GM19240 (cell line): Measurements from ENCODE around the gene DLG5.

Experiments
- DNase-seq: peaks from one replicate; pipeline ENCODE4 v3.0.0; 2011; ENCODE audit warnings: low spot score; ENCODE audit not compliant: insufficient read length

The DLG5 gene

DNA sequence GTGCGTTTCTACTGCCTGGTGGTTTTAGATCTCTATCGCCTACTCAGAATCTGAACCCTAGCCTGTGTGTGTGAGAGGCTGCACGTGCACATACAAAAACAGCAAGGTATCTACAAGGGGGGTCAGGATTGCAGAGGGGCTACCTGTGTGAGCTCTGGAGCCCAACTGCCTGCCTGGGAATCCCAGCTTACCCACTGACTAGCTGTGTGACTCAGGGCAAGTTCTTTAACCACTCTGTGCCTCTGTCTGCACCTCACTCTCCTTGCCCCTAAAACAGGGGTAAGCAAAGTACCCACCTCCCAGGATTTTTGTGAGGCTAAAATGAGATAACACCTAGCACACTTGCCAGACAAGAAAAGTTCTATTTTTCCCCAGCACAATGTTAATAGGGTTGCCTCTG lies 32.5 kb downstream of the DLG5 start:
- no peak for DNase-seq

DNA sequence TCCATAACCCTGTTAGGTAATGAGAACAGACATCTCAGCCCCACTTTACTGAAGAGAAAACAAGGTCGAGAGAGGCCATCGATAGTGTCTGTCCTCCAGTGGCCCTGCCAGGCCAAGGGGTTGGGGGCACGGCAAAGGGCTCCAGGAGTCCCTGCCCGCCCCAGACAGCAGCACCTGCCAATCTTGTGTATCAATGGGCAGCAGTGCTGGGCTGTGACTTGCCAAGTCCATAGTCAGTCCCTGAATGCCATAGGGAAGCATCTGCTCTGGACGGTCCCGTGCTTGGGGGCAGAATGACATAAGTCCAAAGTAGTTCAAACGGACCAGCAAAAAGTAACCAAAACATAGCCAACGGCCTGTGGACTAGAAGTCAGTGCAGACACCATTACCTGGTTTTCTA lies 33.2 kb downstream of the DLG5 start:
- DNase-seq: no peak

DNA sequence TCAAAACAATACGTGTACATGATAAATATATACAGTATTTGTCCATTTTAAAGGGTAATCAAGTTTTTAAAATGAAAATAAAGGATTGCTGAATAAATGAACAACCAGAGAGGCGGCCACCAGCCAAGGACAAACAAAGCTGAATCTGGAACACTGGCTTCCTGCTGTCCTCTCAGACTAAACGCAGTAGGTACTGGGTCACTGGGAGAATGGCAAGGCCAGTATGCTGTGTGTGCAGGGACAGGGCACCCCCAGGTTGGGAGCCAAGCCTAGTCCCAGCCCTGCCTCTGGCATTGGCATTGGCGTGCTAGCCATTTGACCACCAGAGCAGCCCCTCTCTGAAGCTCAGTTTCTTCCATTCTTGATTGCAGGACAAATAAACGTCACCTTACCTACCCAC lies 33.8 kb downstream of the DLG5 start:
- DNase-seq: no peak

DNA sequence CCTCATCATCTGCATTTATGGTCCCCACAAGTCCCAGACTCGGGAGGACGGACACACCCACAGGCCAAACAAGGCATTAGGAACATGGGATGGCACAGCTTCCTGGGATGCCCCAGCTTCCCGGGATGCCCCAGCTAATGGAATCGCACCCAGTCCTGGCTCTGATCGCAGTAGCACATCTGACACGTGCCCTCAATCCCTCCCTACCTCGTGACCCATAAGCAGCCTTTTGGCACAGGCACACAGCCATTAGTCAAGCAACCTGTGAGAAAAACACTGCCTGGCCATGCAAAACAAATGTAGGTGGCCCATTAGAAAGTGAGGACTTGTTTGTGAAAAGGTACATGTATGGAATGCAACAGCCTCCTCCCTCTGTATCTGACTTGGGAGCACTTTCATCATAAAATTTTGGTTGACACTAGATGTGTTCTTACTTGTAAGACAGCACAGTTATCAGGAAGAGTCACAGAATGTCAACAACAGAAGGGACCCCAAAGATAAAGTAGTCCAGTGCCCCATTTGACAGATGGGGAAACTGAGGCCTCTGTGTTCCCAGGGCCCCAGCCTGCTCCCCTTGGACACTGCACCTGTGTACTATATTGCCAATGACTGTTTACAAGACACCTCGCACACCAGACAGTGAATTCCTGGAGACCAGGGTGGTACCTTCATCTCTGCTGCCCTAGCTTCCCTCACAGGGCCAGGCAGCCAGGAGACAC lies 34.4 kb downstream of the DLG5 start:
- DNase-seq: no peak

DNA sequence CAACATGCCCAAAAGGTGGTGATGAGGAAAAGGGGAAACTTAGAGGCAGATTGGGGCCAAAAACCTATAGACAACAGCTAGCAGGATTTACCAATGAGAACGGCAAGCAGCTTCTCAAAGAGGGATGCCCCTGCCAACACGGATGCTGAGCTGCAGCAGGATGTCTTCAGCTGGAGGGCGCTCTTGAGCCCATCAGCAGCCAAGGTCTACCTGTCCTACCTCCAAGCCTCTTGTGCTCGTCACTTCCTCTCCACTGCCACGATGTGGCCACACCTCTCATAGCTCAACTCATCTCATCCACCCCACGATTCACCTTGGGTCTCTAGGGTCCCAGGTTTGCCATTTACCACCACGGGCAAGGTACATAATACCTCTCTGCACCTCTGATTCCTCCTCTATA lies 36.5 kb downstream of the DLG5 start:
- no peak for DNase-seq

DNA sequence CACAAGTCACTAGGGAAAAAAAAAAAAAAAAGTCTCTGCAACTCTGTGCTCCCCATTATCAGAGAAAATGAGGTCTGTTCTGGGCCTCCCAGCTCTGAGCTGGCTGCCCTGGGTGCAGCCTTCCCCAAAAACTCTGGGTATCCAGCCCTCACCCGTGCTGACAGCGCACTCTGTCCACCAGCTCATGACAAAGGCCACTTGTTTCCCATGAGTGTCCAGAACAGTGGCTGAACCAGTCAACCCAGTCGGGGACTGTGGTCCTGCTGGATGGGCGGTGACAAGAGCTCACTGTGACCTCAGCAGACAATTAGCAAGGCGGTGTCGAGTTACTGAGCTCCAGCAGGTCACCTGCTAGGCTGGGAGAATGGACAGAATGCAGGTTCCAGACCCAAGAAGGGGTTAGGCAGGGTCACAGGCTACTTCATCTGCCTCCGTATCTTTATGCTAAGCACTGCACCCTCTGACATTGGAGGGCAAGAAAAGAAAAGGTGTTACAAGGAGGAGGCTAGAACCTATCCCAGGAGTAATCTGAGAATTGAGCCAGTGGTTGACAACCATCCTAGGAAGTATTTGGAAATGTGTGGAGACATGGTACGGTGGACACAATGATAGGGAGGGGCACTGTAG lies 37.2 kb downstream of the DLG5 start:
- no peak for DNase-seq

DNA sequence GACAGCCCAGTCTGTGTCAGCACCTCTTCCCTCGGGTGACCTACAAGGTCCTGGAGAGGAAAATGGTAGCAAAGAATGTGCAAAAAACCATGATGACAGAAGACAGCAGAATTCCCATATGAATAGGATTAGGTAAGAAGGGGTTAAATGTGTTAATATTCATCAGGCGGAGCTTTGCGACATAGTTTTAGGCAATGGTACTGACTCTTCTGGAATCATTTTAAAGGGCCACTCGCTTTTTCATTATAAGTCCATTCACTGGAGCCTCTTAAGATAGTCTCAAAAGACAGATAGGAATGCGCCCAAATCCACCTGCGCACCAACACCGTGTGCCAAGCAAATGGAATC lies 38.2 kb downstream of the DLG5 start:
- no peak for DNase-seq

DNA sequence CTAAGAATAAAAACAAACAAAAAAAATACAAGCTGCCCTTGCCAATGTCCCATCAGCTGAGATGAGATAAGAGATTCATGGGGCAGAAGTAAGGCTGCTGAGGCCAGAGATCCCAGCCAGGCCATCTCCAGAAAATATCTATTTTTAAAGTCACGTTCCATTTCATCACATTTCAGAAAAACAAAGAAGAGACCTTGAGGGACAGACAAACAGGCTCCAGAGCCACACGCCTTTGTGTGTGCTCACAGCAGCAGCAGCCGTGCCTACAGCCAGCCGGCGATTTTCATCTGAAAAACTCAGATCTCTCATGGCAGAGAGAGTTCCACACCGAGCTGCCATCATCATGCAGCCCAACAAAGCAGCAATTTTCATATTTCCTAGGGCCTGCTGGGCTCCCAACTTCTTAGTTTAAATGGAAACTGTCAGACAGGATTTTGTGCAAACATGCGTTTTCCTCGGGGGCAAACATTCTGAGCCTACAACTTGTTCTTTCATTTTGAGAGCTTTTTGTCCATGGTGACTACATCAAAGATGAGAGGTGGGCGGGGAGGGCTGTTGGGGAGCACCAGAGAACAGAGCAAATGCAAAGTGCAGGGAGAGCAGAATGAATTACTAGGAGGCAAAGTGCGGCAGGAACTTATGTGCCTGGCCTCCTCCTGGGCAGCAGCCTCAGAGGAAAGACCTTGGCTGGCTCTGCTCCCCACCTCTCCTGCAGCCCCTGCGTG lies 38.8 kb downstream of the DLG5 start:
- DNase-seq: no peak

DNA sequence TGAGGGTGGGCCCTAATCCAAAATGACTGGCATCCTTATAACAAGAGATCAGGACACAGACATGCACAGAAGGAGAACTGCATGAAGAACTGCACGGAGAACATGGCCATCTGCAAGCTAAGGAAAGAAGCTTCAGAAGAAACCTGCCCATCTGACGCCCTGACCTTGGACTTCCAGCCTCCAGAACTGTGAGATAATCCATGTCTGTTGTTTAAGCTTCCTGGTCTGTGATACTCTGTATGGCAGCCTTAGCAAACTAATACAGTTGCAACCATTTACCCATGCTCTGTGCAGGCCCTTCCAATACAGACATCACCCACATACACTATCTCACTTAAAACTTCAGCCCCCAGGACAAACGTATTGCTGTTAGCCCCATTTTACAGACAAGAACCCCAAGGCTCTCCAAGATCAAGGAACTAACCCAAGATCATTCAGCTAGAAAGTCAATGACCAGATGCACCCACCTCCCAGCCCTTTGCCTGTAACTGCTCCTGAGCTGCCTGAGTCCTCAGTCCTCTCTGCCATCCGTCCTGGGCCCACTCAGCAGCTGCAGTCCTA lies 39.7 kb downstream of the DLG5 start:
- no peak for DNase-seq

DNA sequence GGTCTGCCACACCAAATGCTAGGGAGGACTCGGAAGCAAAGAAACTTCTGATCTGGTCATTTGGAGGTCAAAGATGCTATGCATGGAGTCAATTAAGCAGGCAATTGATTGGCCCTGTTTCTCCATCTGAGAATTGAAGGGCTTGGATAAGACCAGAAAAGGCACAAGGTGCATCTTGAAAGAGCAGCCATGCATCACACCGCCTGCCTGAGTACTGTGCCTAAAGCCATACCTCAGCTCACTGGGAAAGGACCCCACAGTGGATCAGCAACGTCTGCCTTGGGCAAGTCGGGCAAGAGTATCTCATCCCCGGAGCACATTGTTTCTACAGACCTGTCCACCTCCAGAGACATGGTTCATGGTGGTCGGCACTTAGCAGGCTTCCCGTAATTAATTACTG lies 42.4 kb downstream of the DLG5 start:
- DNase-seq: no peak

DNA sequence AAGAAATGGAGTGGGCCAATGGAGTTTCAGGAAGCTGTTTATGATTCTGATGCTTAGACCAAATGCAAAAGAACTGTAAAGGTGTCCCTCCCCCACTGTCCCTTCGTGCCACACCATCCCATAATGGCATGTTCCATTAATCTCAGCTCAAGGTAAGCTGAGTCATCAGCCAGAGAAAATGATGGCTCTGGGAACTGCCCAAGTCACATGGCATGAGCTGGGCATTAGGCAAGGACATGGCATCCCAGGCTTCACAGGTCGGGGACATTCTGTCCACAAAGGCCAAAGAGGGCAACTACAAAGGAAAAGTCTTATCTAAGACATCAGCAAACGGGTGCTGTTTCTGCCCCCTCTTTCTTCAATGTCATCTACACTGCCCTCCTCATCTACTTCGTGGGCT lies 44.9 kb downstream of the DLG5 start:
- no peak for DNase-seq

DNA sequence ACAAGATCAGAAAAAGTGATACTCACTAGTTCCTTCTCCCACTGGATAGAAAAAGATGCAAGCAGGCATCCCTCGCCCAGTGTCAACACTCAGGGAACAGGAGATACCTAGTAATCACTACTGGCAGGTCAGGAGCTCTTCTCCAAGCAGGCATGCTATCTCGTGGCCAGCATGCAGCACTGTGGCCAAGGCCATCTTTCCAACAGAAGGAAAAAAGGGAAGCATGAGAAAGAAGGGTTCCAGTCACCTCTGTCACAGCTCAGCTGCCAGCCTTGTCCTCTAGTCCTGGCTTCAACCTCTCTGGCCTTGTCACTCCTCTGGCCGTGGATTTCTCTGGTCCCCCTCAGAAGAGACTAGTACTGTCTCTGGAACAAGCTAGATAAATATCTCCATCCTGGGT lies 45.3 kb downstream of the DLG5 start:
- no peak for DNase-seq

DNA sequence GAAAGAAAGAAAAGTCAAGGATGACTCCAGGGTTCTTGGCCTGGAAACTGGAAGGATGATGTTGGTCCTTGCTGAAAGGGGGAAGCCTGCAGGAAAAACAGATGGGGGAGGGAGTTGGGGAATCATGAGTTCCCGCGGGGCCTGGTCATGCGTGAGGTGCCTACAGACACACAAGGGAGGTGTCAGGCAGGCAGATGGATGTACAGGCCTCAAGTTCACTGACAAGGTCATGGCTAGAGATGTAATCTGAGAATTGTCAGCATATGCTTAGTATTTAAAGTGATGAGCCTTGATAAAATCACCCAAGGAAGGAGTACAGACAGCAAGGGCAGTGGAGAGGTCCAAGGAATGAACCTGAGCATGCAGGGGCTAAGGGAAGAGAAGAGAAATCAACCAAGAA lies 46.8 kb downstream of the DLG5 start:
- no peak for DNase-seq

DNA sequence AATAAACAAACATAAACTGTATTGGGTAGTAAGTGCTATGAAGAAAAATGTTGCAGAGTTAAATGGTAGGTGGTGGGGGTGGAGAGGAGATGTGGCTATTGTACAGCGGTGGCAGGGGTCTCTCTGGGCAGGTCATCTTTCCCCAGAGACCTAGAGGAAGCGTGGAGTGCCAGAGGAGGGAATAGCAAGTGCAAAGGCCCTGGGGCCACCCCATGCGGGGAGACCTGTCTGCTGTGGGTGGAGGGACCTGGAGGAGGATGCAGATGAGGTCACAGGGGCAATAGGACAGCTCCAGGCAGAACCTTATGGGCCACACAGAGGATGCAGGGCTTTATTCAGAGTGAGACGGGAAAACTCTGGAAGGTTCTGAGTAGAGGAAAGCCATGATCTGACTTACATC lies 47.5 kb downstream of the DLG5 start:
- no peak for DNase-seq

DNA sequence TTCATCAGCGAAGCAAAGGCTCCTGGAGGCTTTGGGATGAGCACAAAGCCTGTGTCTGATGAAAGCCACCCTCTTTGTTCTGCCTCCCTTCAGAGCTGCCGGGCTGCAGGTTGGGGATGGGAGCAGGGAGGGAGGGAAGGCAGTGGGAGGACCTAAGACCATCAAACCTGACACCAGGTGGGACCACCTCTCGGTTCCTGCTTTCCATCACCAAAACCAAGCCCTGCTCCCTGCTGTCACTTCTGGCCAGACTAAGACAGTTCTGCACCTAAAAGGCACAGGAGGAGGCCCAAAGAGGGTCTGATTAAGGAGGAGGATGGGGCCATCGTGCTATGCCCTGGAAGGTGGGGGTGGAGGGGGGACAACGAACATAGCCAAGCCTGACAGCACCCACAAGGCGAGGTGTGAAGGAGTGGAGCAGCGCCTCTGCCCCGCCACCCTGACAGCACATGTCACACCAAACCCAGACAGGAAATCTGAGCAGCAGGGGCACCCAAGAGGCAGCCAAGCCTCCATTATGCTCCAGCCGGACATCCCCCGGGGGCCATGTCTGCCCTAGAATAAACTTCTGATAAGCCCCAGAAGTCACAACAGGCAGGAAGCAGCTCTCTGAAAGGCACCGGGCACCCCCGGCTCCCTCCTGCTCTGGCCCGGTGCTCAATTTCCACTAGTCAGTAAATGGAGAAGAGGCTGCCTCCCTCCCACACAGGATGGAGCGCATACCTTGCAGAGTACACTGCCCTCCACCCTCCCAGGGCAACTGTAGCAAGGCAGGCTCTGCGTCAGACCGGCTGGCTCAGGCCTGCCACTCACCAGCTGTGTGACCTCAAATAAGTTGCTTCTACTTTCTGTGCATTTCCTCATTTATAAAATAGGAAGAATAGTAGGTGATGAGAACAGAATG lies 48.9 kb downstream of the DLG5 start:
- DNase-seq: no peak

DNA sequence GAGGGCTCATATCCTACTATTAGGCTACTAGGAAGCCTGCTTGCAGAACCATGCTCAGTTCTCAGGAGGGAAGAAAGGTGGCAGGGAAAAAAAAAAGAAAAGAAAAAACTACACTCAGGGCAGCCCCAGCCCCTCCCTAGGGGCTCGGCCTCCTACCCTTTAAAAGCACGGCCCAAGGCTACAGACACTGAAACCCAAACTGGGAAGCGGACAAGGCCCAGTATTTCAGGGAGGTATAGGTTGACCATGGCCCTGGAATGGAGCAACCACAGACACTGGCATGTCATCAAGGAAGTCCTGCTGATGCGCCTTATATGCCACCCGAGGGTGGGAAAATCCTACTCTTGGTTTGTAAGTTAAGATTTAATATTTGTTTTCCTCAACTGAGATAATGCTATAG lies 50.8 kb downstream of the DLG5 start:
- DNase-seq: no peak

DNA sequence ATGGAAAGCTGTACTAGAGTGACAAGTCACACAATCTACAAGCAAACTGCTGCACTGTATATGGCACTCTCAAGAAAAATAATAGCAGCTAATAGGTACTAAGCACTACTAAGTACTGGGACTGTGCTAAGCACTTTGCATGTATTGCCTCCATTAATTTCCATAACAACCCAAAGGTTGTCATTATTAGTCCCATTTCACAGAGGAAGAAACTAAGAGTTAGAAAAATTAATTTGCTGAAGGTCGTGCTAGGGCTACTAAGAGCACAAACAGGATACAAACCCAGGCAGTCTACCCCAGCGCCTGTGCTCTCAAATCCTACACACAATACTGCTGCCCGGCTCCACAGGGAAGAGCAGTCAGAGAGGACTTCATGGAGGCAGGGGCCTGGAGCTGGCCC lies 51.7 kb downstream of the DLG5 start:
- no peak for DNase-seq

DNA sequence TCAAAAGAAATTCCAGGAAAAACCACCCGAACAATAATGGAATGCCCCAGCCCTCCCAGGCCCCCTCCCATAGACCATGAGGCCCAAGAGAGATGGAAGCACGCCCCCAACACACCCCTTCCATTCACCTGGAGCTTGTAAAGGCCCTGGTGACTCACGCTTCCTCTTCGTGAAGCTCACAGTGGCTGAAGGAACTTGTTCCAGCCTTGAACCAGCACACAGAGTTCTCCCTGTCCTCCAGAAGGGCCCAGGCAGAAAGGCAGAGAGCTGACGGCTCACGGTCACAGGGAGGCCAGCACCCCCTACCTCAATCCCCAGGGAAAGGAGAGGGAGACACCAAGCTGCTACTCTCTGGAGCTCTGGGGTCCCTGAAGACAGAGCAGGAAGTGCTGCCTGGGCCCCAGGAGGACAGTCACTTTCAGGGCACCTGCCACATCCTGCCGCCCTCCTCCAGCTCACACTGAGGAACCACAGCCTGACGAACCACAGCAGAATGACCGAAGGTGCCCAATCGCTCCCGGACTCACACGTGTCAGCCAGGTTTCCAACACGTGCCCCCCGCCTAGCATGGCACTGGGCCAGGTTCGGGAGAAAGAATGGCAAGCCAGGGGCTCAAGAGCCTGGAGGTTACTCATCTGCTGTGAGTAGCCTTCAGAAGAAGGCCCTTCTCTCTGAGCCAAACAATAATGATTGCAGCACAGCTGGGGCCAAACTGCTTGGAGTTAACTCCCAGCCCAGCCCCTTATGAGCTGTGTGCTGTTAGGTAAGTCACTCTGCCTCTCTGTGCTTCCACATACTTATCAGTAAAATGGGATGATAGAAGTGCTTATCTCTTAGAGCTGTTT lies 52.8 kb downstream of the DLG5 start:
- peak; percentile 77 for DNase-seq

DNA sequence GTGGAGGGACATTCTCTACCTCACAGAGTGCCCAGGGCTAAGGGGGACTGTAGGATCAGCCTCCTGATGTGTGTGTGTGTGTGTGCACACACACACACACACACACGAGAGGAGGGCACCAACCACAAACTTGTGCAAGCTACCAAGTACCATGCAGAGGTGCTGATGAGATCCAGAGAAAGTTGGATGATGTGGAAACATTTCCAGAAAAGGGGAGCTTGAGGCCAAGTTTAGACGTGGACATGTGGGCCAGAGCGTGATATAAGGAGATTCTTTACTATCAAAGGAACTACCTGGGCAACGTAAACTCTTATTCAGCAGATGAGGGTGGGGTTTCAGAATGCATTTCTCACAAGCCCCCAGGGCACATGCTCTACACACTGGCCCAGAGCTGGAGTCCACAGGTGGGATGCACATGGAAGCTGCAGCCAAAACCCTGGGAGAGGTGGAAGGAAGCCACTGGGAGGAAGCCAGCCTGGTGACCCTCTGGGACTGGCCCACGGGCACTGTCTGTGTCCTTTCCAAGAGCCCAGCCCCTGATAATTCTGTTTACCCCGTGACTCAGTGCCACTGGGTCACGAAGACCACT lies 53.5 kb downstream of the DLG5 start:
- no peak for DNase-seq
